ENCODE data around the gene CBFB.
"Not testable (repeated sequence)": the region's sequence is repeated elsewhere in the genome, so short reads cannot be mapped to it uniquely, and the experiment has no call there.

Gene CBFB

DNA sequence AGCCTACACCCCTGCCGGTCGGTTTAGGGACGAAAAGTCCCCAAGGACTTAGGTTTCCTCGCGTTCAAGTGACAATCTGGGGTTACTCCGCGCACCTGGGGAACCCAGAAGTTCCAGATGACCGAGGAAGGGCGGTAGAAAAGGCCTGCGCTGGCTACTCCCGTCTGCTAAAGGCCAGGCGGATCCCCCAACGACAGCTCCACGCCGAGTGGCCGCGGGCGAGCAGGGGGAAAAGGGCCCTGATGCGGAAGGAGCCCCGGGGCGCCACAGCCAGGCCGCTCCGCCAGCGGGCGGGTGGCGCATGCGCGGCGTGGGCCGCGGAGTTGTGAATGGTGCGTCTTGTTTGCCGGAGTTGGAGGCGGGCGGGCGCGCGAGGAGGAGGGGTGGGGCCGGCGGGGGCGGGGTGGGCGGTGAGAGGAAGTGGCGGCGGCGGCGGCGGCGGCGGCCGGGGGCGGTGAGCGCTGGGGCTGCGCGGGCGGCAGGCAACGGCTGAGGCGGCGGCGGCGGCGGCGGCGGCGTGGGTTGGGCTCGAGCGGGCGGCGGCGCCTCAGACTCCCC, at the start of gene CBFB:
Gene CBFB (plus strand): TSS at position 454 of the 558 bp plus-strand sequence. CDS start 259 bp downstream, outside the sequence.
- in situ Hi-C loops (cut with MboI; ENCODE audit: low sequenced_read_pairs, unreplicated experiment), result no loop called here
- TF ChIP-seq, protein P1, sequence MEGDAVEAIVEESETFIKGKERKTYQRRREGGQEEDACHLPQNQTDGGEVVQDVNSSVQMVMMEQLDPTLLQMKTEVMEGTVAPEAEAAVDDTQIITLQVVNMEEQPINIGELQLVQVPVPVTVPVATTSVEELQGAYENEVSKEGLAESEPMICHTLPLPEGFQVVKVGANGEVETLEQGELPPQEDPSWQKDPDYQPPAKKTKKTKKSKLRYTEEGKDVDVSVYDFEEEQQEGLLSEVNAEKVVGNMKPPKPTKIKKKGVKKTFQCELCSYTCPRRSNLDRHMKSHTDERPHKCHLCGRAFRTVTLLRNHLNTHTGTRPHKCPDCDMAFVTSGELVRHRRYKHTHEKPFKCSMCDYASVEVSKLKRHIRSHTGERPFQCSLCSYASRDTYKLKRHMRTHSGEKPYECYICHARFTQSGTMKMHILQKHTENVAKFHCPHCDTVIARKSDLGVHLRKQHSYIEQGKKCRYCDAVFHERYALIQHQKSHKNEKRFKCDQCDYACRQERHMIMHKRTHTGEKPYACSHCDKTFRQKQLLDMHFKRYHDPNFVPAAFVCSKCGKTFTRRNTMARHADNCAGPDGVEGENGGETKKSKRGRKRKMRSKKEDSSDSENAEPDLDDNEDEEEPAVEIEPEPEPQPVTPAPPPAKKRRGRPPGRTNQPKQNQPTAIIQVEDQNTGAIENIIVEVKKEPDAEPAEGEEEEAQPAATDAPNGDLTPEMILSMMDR (IDR thresholded peaks at IDR 0.05; ENCODE audit: borderline replicate concordance, control extremely low read depth, extremely low read depth, insufficient read depth, missing control alignments), result no peak

DNA sequence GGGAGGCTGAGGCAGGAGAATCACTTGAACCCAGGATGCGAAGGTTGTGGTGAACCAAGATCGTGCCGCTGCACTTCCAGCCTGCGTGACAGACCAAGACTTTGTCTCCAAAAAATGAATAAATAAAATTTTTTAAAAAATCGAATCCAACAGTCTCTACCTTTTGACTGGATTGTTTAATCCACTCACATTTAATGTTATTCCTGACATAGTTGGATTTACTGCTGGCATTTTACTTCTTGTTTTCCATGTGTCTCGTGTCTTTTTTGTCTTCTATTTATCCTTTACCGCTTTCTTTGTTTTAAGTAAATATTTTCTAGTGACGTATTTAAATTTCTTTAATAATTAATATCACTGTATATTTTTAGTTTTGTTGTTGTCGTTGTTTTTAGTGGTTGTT, 45.9 kb upstream of the CBFB start:
- in situ Hi-C loops (cut with MboI; ENCODE audit: low sequenced_read_pairs, unreplicated experiment), result no loop called here
- no peak for DNase-seq (ENCODE audit: low spot score)
- TF ChIP-seq, protein P1 (IDR thresholded peaks at IDR 0.05; ENCODE audit: borderline replicate concordance, control extremely low read depth, extremely low read depth, insufficient read depth, missing control alignments), result no peak

More for the DNA sequence above, at the start of gene CBFB:
- peak; percentile 98 for DNase-seq (ENCODE audit: low spot score)

DNA sequence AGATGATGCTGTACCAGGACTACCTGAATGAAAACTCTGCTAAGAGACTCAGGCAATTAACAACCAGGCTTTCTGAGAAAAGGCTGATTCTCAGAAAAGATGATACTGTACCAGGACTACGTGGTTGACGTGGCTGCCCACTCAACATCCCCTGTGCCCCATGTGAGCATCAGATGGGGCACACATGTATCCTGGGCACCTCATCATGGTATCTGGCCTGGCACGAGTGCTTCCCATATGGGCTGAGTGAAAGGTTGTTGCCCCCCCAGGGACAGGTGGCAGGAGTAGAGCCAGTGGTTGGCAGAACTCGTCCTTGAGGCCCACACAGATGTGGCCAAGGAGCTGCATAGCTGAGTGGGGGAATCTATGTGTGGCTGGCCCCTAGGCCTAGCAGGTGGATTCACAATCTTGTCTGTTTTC, 44.0 kb upstream of the CBFB start:
- DNase-seq (ENCODE audit: low spot score), result no peak
- in situ Hi-C loops (cut with MboI; ENCODE audit: low sequenced_read_pairs, unreplicated experiment), result no loop called here
- TF ChIP-seq, protein P1 (IDR thresholded peaks at IDR 0.05; ENCODE audit: borderline replicate concordance, control extremely low read depth, extremely low read depth, insufficient read depth, missing control alignments), result no peak

DNA sequence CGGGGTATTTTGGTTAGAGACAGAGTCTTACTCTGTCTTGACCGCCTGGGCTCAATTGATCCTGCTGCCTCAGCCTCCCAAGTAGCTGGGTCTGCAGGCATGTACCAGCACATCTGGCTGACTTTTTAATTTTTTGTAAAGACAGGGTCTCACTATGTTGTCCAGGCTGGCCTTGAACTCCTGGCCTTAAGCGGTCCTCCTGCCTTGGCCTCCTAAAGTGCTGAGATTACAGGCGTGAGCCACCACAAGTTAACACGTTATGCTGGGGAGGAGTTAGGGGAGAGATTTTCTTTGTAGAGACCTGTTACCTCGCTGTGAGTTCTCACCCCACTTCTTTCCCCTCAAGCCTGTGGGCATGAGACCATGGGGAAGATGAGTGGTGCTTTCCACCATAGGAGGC, 42.4 kb upstream of the CBFB start:
- DNase-seq (ENCODE audit: low spot score), result no peak
- TF ChIP-seq, protein P1 (IDR thresholded peaks at IDR 0.05; ENCODE audit: borderline replicate concordance, control extremely low read depth, extremely low read depth, insufficient read depth, missing control alignments), result no peak
- in situ Hi-C loops (cut with MboI; ENCODE audit: low sequenced_read_pairs, unreplicated experiment), result no loop called here

DNA sequence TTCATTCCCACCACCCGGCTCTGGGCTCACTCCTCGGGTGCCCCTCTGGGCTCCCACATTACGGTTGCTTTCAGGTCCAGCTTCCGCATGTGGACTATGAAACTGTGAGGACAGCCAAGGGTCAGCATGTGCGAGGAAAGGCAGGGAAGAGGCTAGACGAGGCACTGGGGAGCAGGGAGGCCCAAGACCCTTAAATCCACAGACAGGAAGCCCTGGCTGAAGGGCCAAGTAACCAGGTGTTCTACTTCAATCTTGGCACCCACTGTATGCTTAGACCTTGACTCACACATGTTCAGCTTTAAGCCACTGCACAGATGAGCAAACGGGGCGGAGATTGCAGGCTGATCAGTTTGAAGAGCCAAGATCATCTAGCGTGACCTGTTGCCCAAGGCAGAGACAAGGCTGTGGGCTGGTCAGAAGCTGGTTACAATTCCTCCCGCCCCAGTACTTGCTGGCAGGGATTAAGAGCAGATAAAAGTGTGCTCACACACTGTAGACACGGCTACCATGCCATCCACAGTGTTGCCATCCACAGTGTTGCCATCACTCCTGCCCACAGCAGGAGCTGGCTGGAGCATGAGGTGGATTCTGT, 40.7 kb upstream of the CBFB start, which contains the start of gene CES4A:
Gene CES4A (plus strand): TSS at position 393 of the 592 bp plus-strand sequence. CDS start 184 bp downstream, at position 577.
- in situ Hi-C loops (cut with MboI; ENCODE audit: low sequenced_read_pairs, unreplicated experiment), result no loop called here
- no peak for DNase-seq (ENCODE audit: low spot score)
- TF ChIP-seq, protein P1 (IDR thresholded peaks at IDR 0.05; ENCODE audit: borderline replicate concordance, control extremely low read depth, extremely low read depth, insufficient read depth, missing control alignments), result no peak

DNA sequence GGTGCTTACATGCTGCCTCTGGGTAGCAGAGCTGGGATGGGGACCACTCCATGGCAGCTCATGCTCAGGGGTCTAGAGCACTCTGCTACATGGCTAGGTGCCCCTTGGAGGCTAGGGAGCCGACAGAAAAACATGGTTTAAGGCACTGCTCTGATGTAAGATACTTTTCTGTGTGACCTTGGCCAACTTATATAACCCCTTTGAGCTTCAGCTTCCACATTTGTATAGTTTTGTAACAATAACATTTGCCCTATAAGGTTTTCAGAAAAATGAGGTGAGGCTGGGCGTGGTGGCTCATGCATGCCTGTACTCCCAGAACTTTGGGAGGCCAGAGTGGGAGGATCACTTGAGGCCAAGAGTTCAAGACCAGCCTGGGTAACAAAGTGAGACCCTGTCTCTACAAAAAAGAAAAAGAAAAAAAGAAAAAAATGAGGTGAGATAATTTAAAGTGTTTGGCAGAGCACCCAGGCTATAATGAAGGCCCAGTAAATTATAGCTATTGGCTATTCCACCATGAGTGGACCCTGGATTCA, 37.3 kb upstream of the CBFB start:
- DNase-seq (ENCODE audit: low spot score), result no peak
- TF ChIP-seq, protein P1 (IDR thresholded peaks at IDR 0.05; ENCODE audit: borderline replicate concordance, control extremely low read depth, extremely low read depth, insufficient read depth, missing control alignments), result no peak
- in situ Hi-C loops (cut with MboI; ENCODE audit: low sequenced_read_pairs, unreplicated experiment), result no loop called here

DNA sequence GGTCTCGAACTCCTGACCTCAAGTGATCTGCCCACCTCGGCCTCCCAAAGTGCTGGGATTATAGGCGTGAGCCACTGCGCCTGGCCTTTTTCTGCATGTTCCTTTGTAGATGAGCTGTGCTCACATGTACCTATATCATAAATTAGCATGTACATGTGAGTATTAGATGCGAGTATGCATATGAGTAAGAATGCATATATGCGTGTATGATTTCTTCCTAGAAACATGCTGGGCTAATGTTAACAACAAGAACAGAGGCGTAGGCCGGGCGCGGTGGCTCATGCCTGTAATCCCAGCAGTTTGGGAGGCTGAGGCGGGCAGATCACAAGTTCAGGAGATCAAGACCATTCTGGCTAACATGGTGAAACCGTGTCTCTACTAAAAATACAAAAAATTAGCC, 35.4 kb upstream of the CBFB start:
- in situ Hi-C loops (cut with MboI; ENCODE audit: low sequenced_read_pairs, unreplicated experiment); DNase-seq (ENCODE audit: low spot score): not testable (repeated sequence)
